ENCODE data around the gene SFMBT1.

SFMBT1 gene

DNA sequence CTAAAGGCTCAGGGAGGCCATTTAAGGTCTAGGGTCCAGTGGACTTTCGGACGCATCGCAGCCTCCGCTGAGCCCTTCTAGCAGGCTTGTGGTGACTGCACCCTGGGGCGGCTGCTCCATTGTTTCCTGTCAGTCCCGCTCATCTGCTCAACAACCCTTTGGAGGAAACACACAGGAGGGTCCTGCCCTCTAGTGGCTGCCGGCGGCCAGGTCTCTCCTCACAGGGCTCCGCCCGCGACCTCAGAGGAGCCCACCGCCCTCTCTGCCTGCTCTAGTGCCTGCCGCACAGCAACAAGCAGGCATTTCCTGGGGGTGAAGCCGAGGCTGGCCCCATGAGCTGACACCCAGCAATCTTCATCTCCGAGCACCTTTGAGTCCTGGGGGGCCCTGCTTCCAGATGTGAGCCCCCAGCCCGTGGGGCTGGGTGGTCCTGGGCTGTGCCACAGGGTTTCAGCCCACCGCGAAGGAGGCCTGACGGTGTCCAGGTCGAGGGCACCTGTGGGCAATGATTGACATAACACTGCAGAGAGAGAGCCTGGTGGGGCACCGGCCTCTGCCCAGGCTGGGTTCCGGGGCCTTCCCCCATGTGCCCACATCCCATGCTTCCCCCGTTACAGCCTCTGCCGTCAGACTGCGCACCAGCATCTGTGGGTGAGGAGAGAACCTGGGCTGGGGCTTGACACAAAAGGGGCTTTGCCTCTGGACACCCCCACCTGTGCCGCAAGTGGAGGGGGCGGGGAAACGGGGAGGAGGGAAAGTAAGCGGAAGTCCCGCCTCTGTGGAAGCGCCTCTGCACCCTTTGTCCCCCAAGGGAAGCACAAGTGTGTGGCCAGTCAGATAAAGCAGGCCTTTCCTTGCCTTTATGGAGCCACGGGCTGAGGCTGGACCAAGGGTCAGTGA, 27.0 kb upstream of the SFMBT1 start:
- H3K4me1 ChIP-seq (ENCODE audit: control insufficient read depth, insufficient read depth, low read depth, low read length), result peaks cover 16% of the 10 kb centered on the region
- no peak overlapping the region for H3K14ac ChIP-seq (ENCODE audit: low read length in 2 of 2)
- no peak overlapping the region for H2BK12ac ChIP-seq (ENCODE audit: low read length in 2 of 2)
- no peak overlapping the region for H2BK15ac ChIP-seq (ENCODE audit: low read depth, poor library complexity, severe bottlenecking)
- peak overlapping the region; percentile 74 for H4K8ac ChIP-seq (ENCODE audit: low read length)
- H3K9me3 ChIP-seq (ENCODE audit: control insufficient read depth, low read length), result no peaks in the 10 kb centered on the region
- H3K4ac ChIP-seq (ENCODE audit: low read depth in 1 of 2, low read length in 2 of 2), result no peak overlapping the region
- peak overlapping the region; percentile 84 for H3K9ac ChIP-seq (ENCODE audit: low read length)
- H3K27ac ChIP-seq (ENCODE audit: low read length, poor library complexity, severe bottlenecking), result no peak overlapping the region
- H2BK5ac ChIP-seq (ENCODE audit: low read depth, low read length, poor library complexity, severe bottlenecking), result no peak overlapping the region
- no peak overlapping the region for H2BK120ac ChIP-seq (ENCODE audit: low read depth, low read length)
- H3K27me3 ChIP-seq (ENCODE audit: control insufficient read depth in 1 of 2, insufficient read depth in 1 of 2, low read length in 2 of 2), result peaks cover 10 to 17% of the 10 kb centered on the region in 2 experiments
- H2AK5ac ChIP-seq (ENCODE audit: low read length, severe bottlenecking), result no peak overlapping the region
- H3K79me1 ChIP-seq (replicated peaks; ENCODE audit: low read length, poor library complexity, severe bottlenecking), result no peaks in the 10 kb centered on the region
- 18% methylated on average over 30 of the region's 32 CpGs for WGBS
- H3K36me3 ChIP-seq (ENCODE audit: control insufficient read depth in 1 of 2, insufficient read depth in 2 of 2, low read depth in 1 of 2, low read length in 2 of 2), result peaks cover 0 to 6% of the 10 kb centered on the region in 2 experiments
- peak; percentile 72 for DNase-seq
- peak overlapping the region; percentile 36 for H2AFZ ChIP-seq (ENCODE audit: low read depth, low read length)
- H4K91ac ChIP-seq (ENCODE audit: low read length), result no peak overlapping the region
- H3K23ac ChIP-seq (ENCODE audit: low read length in 2 of 2), result no peak overlapping the region
- H3K18ac ChIP-seq (ENCODE audit: low read depth in 1 of 2, low read length in 2 of 2), result no peak overlapping the region
- H3K4me2 ChIP-seq (ENCODE audit: low read length, poor library complexity, severe bottlenecking), result peak overlapping the region; percentile 70
- peak overlapping the region; percentile 40 to 83 for H3K4me3 ChIP-seq (ENCODE audit: insufficient read depth in 1 of 2, low read depth in 1 of 2, low read length in 2 of 2)

DNA sequence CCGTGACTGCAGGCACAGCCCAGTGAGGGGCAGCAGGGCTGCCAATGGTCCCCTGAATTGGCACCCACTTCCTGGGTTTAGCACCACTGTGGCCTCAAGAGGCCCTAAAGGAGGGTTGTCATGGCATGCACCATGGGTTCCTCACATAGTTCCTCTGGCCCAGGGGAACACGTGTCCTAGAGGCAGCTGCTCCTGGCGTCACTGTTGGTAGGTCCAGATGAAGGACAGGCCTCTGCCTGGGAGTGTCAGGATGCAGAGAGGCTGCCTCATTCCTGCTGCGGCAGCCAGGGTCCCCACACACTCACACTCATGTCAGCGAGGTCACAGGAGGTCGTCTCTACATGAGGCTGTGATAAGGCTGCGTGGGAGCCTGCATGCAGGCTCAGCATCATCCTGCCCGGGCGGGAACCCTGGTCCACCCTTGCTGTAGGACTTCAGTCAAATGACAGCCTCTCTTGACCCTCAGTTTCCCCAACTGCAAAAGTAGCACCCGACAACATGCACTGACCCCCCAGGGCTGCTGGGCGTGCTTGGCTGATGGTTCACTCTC, 26.1 kb upstream of the SFMBT1 start:
- Histone ChIP-seq H3K4me2 (ENCODE audit: low read length, poor library complexity, severe bottlenecking) (no peak overlapping the region), H3K14ac (ENCODE audit: low read length in 2 of 2) (peak overlapping the region in 1 of 2 experiments; percentile 53), H3K9me3 (ENCODE audit: control insufficient read depth, low read length) (no peaks in the 10 kb centered on the region), H3K4ac (ENCODE audit: low read depth in 1 of 2, low read length in 2 of 2) (no peak overlapping the region), H3K9ac (ENCODE audit: low read length) (peak overlapping the region; percentile 84), H2AFZ (ENCODE audit: low read depth, low read length) (peak overlapping the region; percentile 15), H3K18ac (ENCODE audit: low read depth in 1 of 2, low read length in 2 of 2) (no peak overlapping the region), H3K79me1 (replicated peaks; ENCODE audit: low read length, poor library complexity, severe bottlenecking) (no peaks in the 10 kb centered on the region), H3K4me3 (ENCODE audit: insufficient read depth in 1 of 2, low read depth in 1 of 2, low read length in 2 of 2) (peak overlapping the region in 1 of 2 experiments; percentile 83), H2BK15ac (ENCODE audit: low read depth, poor library complexity, severe bottlenecking) (no peak overlapping the region), H3K4me1 (ENCODE audit: control insufficient read depth, insufficient read depth, low read depth, low read length) (peaks cover 16% of the 10 kb centered on the region), H2AK5ac (ENCODE audit: low read length, severe bottlenecking) (no peak overlapping the region), H3K36me3 (ENCODE audit: control insufficient read depth in 1 of 2, insufficient read depth in 2 of 2, low read depth in 1 of 2, low read length in 2 of 2) (peaks cover 0 to 3% of the 10 kb centered on the region in 2 experiments), H4K8ac (ENCODE audit: low read length) (peak overlapping the region; percentile 10), H3K23ac (ENCODE audit: low read length in 2 of 2) (no peak overlapping the region), H2BK5ac (ENCODE audit: low read depth, low read length, poor library complexity, severe bottlenecking) (no peak overlapping the region), H2BK120ac (ENCODE audit: low read depth, low read length) (no peak overlapping the region), H3K27me3 (ENCODE audit: control insufficient read depth in 1 of 2, insufficient read depth in 1 of 2, low read length in 2 of 2) (peaks cover 9 to 10% of the 10 kb centered on the region in 2 experiments), H2BK12ac (ENCODE audit: low read length in 2 of 2) (no peak overlapping the region), H3K27ac (ENCODE audit: low read length, poor library complexity, severe bottlenecking) (no peak overlapping the region), H4K91ac (ENCODE audit: low read length) (no peak overlapping the region)
- 82% methylated on average over 11 of the region's 11 CpGs for WGBS
- no peak for DNase-seq

DNA sequence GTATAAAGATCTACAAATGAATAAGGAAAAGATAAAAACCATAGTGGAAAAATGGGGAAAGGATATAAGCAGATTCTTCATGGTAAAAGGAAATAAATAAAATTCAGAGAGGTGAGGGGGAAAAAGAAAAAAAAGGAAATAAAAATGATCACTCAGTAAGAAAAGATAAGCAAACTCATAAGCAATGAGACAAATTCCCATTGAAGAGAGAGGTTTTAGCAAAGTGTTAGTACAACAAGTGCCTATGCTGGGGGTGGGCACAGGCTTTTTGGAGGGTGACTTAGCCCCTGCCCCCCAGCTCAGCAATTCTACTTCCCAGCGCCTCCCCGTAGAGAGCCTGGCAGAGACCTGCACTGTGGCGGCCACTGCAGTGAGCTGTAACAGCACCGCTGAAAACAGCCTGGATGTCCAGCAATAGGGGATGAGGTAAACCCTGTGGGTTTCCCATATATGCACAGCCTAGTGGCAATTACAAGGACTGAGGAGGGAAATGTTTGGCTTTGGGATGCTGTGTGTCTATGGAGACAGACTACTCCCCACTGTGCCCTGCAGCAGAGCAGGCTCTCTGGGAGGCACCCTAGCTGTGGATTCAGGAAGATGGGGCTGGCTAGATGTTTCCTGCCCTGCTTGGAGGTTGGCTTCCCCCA, 23.7 kb upstream of the SFMBT1 start:
- Histone ChIP-seq H2BK15ac (ENCODE audit: low read depth, poor library complexity, severe bottlenecking) (no peak overlapping the region), H3K4me3 (ENCODE audit: insufficient read depth in 1 of 2, low read depth in 1 of 2, low read length in 2 of 2) (no peak overlapping the region), H4K8ac (ENCODE audit: low read length) (no peak overlapping the region), H4K91ac (ENCODE audit: low read length) (no peak overlapping the region), H2BK5ac (ENCODE audit: low read depth, low read length, poor library complexity, severe bottlenecking) (no peak overlapping the region), H3K27ac (ENCODE audit: low read length, poor library complexity, severe bottlenecking) (no peak overlapping the region), H3K23ac (ENCODE audit: low read length in 2 of 2) (no peak overlapping the region), H3K14ac (ENCODE audit: low read length in 2 of 2) (no peak overlapping the region), H2BK120ac (ENCODE audit: low read depth, low read length) (no peak overlapping the region), H3K79me1 (replicated peaks; ENCODE audit: low read length, poor library complexity, severe bottlenecking) (no peaks in the 10 kb centered on the region), H3K27me3 (ENCODE audit: control insufficient read depth in 1 of 2, insufficient read depth in 1 of 2, low read length in 2 of 2) (peaks cover 12 to 14% of the 10 kb centered on the region in 2 experiments), H3K4me2 (ENCODE audit: low read length, poor library complexity, severe bottlenecking) (no peak overlapping the region), H2AFZ (ENCODE audit: low read depth, low read length) (no peak overlapping the region), H3K9me3 (ENCODE audit: control insufficient read depth, low read length) (no peaks in the 10 kb centered on the region), H3K4ac (ENCODE audit: low read depth in 1 of 2, low read length in 2 of 2) (no peak overlapping the region), H3K4me1 (ENCODE audit: control insufficient read depth, insufficient read depth, low read depth, low read length) (peaks cover 16% of the 10 kb centered on the region), H2BK12ac (ENCODE audit: low read length in 2 of 2) (no peak overlapping the region), H2AK5ac (ENCODE audit: low read length, severe bottlenecking) (no peak overlapping the region), H3K9ac (ENCODE audit: low read length) (no peak overlapping the region), H3K36me3 (ENCODE audit: control insufficient read depth in 1 of 2, insufficient read depth in 2 of 2, low read depth in 1 of 2, low read length in 2 of 2) (peaks cover 0 to 2% of the 10 kb centered on the region in 2 experiments), H3K18ac (ENCODE audit: low read depth in 1 of 2, low read length in 2 of 2) (no peak overlapping the region)
- peak; percentile 31 for DNase-seq
- WGBS, result 45% methylated on average over 4 of the region's 4 CpGs

DNA sequence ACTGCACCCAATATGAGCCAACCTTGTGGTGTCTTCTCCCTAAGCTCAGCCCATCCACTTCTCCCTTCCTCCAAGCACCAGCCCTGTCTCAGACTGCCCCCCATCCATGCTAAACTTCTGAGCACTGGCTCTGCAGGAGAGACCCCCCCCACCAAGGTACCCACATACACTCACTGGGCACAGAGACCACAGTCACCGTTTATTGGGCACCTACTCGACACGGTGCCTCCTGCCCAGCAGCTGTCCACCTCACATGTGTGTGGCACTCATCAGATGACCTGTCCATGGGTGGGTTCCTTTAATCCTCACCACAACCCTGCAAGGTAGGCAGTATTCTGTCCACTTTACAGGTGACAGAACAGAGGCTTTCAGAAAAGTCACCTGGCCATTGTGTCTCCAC, 22.3 kb upstream of the SFMBT1 start:
- H3K36me3 ChIP-seq (ENCODE audit: control insufficient read depth in 1 of 2, insufficient read depth in 2 of 2, low read depth in 1 of 2, low read length in 2 of 2), result no peaks in the 10 kb centered on the region
- no peak overlapping the region for H2AFZ ChIP-seq (ENCODE audit: low read depth, low read length)
- no peak overlapping the region for H2BK12ac ChIP-seq (ENCODE audit: low read length in 2 of 2)
- no peaks in the 10 kb centered on the region for H3K79me1 ChIP-seq (replicated peaks; ENCODE audit: low read length, poor library complexity, severe bottlenecking)
- H2BK120ac ChIP-seq (ENCODE audit: low read depth, low read length), result no peak overlapping the region
- no peak overlapping the region for H3K18ac ChIP-seq (ENCODE audit: low read depth in 1 of 2, low read length in 2 of 2)
- H2BK5ac ChIP-seq (ENCODE audit: low read depth, low read length, poor library complexity, severe bottlenecking), result no peak overlapping the region
- no peak overlapping the region for H2BK15ac ChIP-seq (ENCODE audit: low read depth, poor library complexity, severe bottlenecking)
- no peak overlapping the region for H4K91ac ChIP-seq (ENCODE audit: low read length)
- H3K4ac ChIP-seq (ENCODE audit: low read depth in 1 of 2, low read length in 2 of 2), result no peak overlapping the region
- H3K9me3 ChIP-seq (ENCODE audit: control insufficient read depth, low read length), result no peaks in the 10 kb centered on the region
- H3K4me3 ChIP-seq (ENCODE audit: insufficient read depth in 1 of 2, low read depth in 1 of 2, low read length in 2 of 2), result no peak overlapping the region
- H3K4me2 ChIP-seq (ENCODE audit: low read length, poor library complexity, severe bottlenecking), result no peak overlapping the region
- H3K4me1 ChIP-seq (ENCODE audit: control insufficient read depth, insufficient read depth, low read depth, low read length), result peaks cover 16% of the 10 kb centered on the region
- WGBS, result 93% methylated on average over 3 of the region's 3 CpGs
- H3K14ac ChIP-seq (ENCODE audit: low read length in 2 of 2), result peak overlapping the region in 1 of 2 experiments; percentile 2
- DNase-seq, result no peak
- H3K23ac ChIP-seq (ENCODE audit: low read length in 2 of 2), result no peak overlapping the region
- H4K8ac ChIP-seq (ENCODE audit: low read length), result no peak overlapping the region
- peaks cover 17 to 22% of the 10 kb centered on the region in 2 experiments for H3K27me3 ChIP-seq (ENCODE audit: control insufficient read depth in 1 of 2, insufficient read depth in 1 of 2, low read length in 2 of 2)
- no peak overlapping the region for H3K9ac ChIP-seq (ENCODE audit: low read length)
- no peak overlapping the region for H3K27ac ChIP-seq (ENCODE audit: low read length, poor library complexity, severe bottlenecking)
- H2AK5ac ChIP-seq (ENCODE audit: low read length, severe bottlenecking), result no peak overlapping the region

Measured in mesenchymal stem cell (in vitro differentiated cells and primary cell).